GM19372 (cell line): ENCODE data around the gene KCNQ1.

ENCODE experiments used
- ATAC-seq: cut with Tn5 transposase; IDR thresholded peaks from one replicate; pipeline ENCODE4 v1.9.1; 2021; ENCODE audit warnings: mild to moderate bottlenecking, low read depth, moderate library complexity; ENCODE audit not compliant: unreplicated experiment

KCNQ1 gene

GRCh38 chr11:2507212-2507901 lies 62.5 kb downstream of the KCNQ1 start:
- no peak for ATAC-seq

- no peak for ATAC-seq
Measured at GRCh38 chr11:2507945-2508749, 63.3 kb downstream of the KCNQ1 start.

- no peak for ATAC-seq
Measured at GRCh38 chr11:2508793-2509192, 64.0 kb downstream of the KCNQ1 start.

GRCh38 chr11:2509481-2510001 lies 64.7 kb downstream of the KCNQ1 start:
- ATAC-seq, result no peak

- ATAC-seq, result no peak
Measured at GRCh38 chr11:2510626-2511402, 66.0 kb downstream of the KCNQ1 start.

GRCh38 chr11:2511421-2512369 lies 66.9 kb downstream of the KCNQ1 start:
- ATAC-seq, result no peak

GRCh38 chr11:2512431-2513407 lies 67.9 kb downstream of the KCNQ1 start:
- ATAC-seq, result no peak

GRCh38 chr11:2513441-2513840 lies 68.6 kb downstream of the KCNQ1 start:
- ATAC-seq, result no peak

- ATAC-seq, result no peak
Measured at GRCh38 chr11:2515401-2516275, 70.8 kb downstream of the KCNQ1 start.

GRCh38 chr11:2516276-2517015 lies 71.6 kb downstream of the KCNQ1 start:
- no peak for ATAC-seq

- no peak for ATAC-seq
Measured at GRCh38 chr11:2517016-2517385, 72.2 kb downstream of the KCNQ1 start.

- ATAC-seq, result no peak
Measured at GRCh38 chr11:2517386-2518064, 72.7 kb downstream of the KCNQ1 start.

GRCh38 chr11:2518111-2518982 lies 73.5 kb downstream of the KCNQ1 start:
- ATAC-seq, result no peak

GRCh38 chr11:2518983-2519340 lies 74.2 kb downstream of the KCNQ1 start:
- no peak for ATAC-seq

GRCh38 chr11:2519517-2519861 lies 74.7 kb downstream of the KCNQ1 start:
- ATAC-seq, result no peak
